ENCODE data around the gene ITIH1. TPM values are rescaled to one million over a fixed set of nuclear protein-coding genes. Genes with fewer than 3 reads are reported as not detected.

The ITIH1 gene
- total and polyA plus RNA-seq, 9 of the 15 experiments (the other 6 are each of a cell fraction or from before 2014, with no cell fraction given): 0.31 TPM; not detected in 8

DNA sequence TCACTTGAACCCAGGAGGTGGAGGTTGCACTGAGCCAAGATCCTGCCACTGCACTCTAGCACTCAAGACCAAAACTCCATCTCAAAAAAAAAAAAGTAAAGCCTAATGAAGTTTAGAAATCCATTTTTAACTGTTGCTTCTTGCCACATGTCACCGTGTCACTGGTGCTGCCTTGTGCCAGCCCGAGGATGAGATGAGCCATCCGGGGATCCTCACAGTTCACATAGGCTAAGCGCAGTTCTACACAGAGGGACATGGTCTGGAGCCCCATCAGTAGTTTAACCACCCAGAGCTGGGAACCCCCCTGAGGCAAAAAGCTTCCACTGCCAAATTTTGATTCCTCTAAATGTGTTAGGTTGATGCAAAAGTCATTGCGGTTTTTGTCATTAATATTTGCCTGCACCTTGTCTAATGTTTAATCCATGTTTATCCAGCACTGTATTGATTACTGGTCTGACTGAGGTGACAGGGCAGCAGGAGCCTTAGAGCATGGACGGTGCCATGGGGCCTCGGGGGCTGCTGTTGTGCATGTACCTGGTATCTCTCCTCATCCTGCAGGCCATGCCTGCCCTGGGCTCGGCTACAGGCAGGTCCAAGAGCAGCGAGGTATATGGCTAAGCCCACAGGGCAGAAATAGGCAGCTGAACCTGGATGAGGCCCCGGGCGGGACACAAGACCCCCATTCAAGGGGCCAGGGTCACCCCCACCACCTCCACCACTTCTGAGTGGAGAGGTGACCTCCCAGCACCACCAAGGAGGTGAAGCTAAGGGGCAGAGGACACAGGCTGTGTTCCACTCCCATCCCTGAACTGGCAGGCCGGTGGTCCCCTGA is at the start of gene ITIH1 (continued):
- TF ChIP-seq RBM15 (IDR thresholded peaks at IDR 0.05; ENCODE audit: insufficient read depth, low read length) (no peak), ILF3 (IDR thresholded peaks at IDR 0.05; ENCODE audit: borderline replicate concordance) (no peak), FOXJ3 (CRISPR knock-in tag; IDR thresholded peaks at IDR 0.05) (no peak), CBX1 (IDR thresholded peaks at IDR 0.05; ENCODE audit: low read depth) (no peak), ZNF695 (CRISPR knock-in tag; IDR thresholded peaks at IDR 0.05) (no peak), STAT5A (IDR thresholded peaks at IDR 0.05; ENCODE audit: borderline replicate concordance, low read length) (no peak), ZSCAN29 (IDR thresholded peaks at IDR 0.05) (no peak), HCFC1 (IDR thresholded peaks at IDR 0.05; ENCODE audit: low read depth, low read length) (no peak), PHF20 (IDR thresholded peaks at IDR 0.05; ENCODE audit: partially characterized antibody) (no peak), ILK (tag; IDR thresholded peaks at IDR 0.05; ENCODE audit: borderline replicate concordance, low read depth) (no peak)
- TF ChIP-seq, protein P1, sequence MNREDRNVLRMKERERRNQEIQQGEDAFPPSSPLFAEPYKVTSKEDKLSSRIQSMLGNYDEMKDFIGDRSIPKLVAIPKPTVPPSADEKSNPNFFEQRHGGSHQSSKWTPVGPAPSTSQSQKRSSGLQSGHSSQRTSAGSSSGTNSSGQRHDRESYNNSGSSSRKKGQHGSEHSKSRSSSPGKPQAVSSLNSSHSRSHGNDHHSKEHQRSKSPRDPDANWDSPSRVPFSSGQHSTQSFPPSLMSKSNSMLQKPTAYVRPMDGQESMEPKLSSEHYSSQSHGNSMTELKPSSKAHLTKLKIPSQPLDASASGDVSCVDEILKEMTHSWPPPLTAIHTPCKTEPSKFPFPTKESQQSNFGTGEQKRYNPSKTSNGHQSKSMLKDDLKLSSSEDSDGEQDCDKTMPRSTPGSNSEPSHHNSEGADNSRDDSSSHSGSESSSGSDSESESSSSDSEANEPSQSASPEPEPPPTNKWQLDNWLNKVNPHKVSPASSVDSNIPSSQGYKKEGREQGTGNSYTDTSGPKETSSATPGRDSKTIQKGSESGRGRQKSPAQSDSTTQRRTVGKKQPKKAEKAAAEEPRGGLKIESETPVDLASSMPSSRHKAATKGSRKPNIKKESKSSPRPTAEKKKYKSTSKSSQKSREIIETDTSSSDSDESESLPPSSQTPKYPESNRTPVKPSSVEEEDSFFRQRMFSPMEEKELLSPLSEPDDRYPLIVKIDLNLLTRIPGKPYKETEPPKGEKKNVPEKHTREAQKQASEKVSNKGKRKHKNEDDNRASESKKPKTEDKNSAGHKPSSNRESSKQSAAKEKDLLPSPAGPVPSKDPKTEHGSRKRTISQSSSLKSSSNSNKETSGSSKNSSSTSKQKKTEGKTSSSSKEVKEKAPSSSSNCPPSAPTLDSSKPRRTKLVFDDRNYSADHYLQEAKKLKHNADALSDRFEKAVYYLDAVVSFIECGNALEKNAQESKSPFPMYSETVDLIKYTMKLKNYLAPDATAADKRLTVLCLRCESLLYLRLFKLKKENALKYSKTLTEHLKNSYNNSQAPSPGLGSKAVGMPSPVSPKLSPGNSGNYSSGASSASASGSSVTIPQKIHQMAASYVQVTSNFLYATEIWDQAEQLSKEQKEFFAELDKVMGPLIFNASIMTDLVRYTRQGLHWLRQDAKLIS (CRISPR knock-in tag; IDR thresholded peaks at IDR 0.05): no peak
